ENCODE measurements around the gene ZNF276. TPM values are rescaled to one million over a fixed set of nuclear protein-coding genes. Genes with fewer than 3 reads are reported as not detected.

The ZNF276 gene
- total RNA-seq, 4 donors from 2014 or later = 6.4 to 41.5 (median 20.8) TPM

DNA sequence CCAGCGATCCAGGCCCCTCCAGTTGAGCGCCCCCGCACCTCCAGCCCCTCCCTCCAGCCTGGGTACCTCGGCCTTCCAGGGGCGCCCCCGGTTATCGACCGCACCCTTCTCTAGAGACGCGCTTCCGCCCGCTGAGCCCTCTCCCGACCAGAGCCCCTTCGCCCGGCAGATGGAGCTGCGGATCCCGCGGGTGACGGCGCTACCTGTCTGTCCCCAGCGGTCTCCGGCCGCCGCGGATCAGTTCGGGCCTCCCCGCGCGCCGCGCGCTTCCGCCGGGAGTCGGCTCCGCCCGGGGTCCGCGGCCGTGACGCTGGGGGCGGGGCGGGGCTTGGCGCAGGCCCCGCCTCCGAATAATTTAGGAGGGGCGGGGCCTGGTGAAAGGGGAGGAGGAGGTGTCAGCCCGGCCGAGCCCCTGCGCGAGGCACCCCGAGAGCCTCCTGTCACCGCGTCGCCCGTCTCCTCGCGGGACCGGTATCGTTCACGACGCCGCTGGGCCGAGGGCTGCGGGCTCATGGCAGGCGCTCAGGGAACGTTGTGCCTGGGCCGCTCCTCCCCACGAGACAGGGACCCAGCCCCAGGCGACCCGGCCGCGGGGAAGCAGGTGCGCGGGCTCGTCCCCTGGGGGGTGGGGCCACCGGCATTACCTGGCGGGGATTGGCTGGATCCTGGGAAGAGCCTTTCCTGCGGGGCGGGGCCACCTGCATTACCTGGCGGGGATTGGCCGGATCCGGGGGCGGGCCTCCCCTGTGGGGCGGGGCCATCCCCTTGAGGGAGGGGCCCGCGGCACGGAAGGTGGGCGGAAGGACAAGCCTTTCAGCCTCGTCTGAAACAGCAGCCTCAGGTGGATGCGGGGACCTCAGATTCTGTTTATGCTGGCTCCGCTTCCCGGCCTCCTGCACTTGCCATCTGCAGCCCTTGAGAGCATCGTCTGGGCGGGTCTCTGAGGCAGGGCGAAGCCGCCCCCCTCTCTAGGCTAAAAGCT is 19.6 kb upstream of the ZNF276 start, which contains the start of gene SPATA2L:
TSS of gene SPATA2L (minus strand) at position 281 of the 982 bp plus-strand sequence. CDS start 473 bp downstream, outside the sequence.
- peaks cover 0 to 11% of the 10 kb centered on the region in 2 donors for H3K4me1 ChIP-seq
- intact Hi-C loops (cut with DNase I; ENCODE audit: low total_unique reads) = no loop called here
- peak; percentile 77 to 85 for DNase-seq

GRCh38 chr16:89704281-89704680 is 17.1 kb upstream of the ZNF276 start:
- intact Hi-C loops (cut with DNase I; ENCODE audit: low total_unique reads) = no loop called here

More for the DNA sequence above, 19.6 kb upstream of the ZNF276 start, which contains the start of gene SPATA2L:
- Histone ChIP-seq H3K27me3 (no peaks in the 10 kb centered on the region), H3K4me3 (peak within 1 kb of the TSS; percentile 69 to 77), H3K9me3 (no peaks in the 10 kb centered on the region), H3K36me3 (no peaks in the 10 kb centered on the region), H3K27ac (peak within 1 kb of the TSS; percentile 82 to 83)
- TF ChIP-seq, protein P1, sequence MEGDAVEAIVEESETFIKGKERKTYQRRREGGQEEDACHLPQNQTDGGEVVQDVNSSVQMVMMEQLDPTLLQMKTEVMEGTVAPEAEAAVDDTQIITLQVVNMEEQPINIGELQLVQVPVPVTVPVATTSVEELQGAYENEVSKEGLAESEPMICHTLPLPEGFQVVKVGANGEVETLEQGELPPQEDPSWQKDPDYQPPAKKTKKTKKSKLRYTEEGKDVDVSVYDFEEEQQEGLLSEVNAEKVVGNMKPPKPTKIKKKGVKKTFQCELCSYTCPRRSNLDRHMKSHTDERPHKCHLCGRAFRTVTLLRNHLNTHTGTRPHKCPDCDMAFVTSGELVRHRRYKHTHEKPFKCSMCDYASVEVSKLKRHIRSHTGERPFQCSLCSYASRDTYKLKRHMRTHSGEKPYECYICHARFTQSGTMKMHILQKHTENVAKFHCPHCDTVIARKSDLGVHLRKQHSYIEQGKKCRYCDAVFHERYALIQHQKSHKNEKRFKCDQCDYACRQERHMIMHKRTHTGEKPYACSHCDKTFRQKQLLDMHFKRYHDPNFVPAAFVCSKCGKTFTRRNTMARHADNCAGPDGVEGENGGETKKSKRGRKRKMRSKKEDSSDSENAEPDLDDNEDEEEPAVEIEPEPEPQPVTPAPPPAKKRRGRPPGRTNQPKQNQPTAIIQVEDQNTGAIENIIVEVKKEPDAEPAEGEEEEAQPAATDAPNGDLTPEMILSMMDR (IDR thresholded peaks at IDR 0.05) = peak in 3 of 4 experiments; percentile 2 to 25 (median 14)
- TF ChIP-seq POLR2A (IDR thresholded peaks at IDR 0.05) = peak; percentile 85 to 92

DNA sequence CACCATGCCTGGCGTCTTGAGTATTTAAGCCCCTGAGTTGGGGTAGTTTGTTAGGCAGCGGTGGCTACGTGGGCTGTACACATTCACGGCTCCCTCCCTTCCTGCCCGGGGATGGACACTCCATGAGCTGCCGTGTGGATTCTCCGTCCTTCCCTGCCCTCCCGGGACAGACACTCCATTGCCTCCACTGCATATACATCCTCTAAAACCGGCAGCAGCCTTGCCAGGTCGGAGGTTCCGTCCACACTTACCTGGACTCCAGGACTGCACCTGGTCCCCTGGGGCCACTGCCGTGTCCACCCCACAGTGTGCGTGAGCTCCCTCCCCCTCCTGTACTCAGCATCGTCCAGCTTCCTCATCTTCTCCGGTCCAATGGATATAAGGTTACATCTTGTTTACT is 16.3 kb upstream of the ZNF276 start:
- H3K4me1 ChIP-seq = peaks cover 0 to 11% of the 10 kb centered on the region in 2 donors
- DNase-seq = no peak
- no peaks in the 10 kb centered on the region for H3K27me3 ChIP-seq
- no peak overlapping the region for H3K4me3 ChIP-seq
- no peaks in the 10 kb centered on the region for H3K9me3 ChIP-seq
- no peak for TF ChIP-seq POLR2A (IDR thresholded peaks at IDR 0.05)
- TF ChIP-seq, protein P1 (IDR thresholded peaks at IDR 0.05) = no peak
- intact Hi-C loops (cut with DNase I; ENCODE audit: low total_unique reads) = loop anchor here (5.0 kb wide), 1 partner anchor 242 kb away; the partner anchor contains the start of gene DEF8
- H3K27ac ChIP-seq = no peak overlapping the region
- no peaks in the 10 kb centered on the region for H3K36me3 ChIP-seq

More at GRCh38 chr16:89704281-89704680, 17.1 kb upstream of the ZNF276 start:
- Histone ChIP-seq H3K4me3 (no peak overlapping the region), H3K27me3 (no peaks in the 10 kb centered on the region), H3K9me3 (no peaks in the 10 kb centered on the region), H3K27ac (no peak overlapping the region), H3K36me3 (no peaks in the 10 kb centered on the region), H3K4me1 (peaks cover 0 to 11% of the 10 kb centered on the region in 2 donors)
- no peak for DNase-seq
- TF ChIP-seq, protein P1 (IDR thresholded peaks at IDR 0.05) = no peak
- TF ChIP-seq POLR2A (IDR thresholded peaks at IDR 0.05) = no peak

- Histone ChIP-seq H3K9me3 (no peaks in the 10 kb centered on the region), H3K36me3 (no peaks in the 10 kb centered on the region), H3K4me1 (no peaks in the 10 kb centered on the region), H3K27me3 (no peaks in the 10 kb centered on the region), H3K27ac (no peak overlapping the region), H3K4me3 (no peak overlapping the region)
- intact Hi-C loops (cut with DNase I; ENCODE audit: low total_unique reads) = loop anchor here (5.0 kb wide), 1 partner anchor 241 kb away; the partner anchor contains the start of gene DEF8
- TF ChIP-seq, protein P1 (IDR thresholded peaks at IDR 0.05) = no peak
- TF ChIP-seq POLR2A (IDR thresholded peaks at IDR 0.05) = no peak
- DNase-seq = no peak
Measured at GRCh38 chr16:89706518-89707260, 14.6 kb upstream of the ZNF276 start.
